GM12891 (cell line): ENCODE measurements around the gene TRNT1.

ENCODE experiments used
- PAX5 ChIP-seq: IDR thresholded peaks from 2 replicates; pipeline ENCODE4 v1.6.1; 2011; ENCODE audit warnings: low read length, moderate library complexity, mild to moderate bottlenecking; ENCODE audit not compliant: insufficient read depth, severe bottlenecking
- POLR2A ChIP-seq: IDR thresholded peaks from 2 replicates; pipeline ENCODE4 v1.6.1; 2011; ENCODE audit warnings: low read depth, low read length, control low read depth
- POLR2AphosphoS5 ChIP-seq: IDR thresholded peaks from 2 replicates; pipeline ENCODE4 v1.6.1; 2011; ENCODE audit warnings: low read depth, low read length, control low read depth
- POU2F2 ChIP-seq: IDR thresholded peaks from 2 replicates; pipeline ENCODE4 v1.6.1; 2011; ENCODE audit warnings: low read depth, mild to moderate bottlenecking, control low read depth, low read length, moderate library complexity
- SPI1 ChIP-seq: IDR thresholded peaks from 2 replicates; pipeline ENCODE4 v1.6.1; 2011; ENCODE audit warnings: low read depth, low read length, control low read depth
- TAF1 ChIP-seq: IDR thresholded peaks from 2 replicates; pipeline ENCODE4 v1.6.1; 2011; ENCODE audit warnings: low read depth, low read length, control low read depth

DNA sequence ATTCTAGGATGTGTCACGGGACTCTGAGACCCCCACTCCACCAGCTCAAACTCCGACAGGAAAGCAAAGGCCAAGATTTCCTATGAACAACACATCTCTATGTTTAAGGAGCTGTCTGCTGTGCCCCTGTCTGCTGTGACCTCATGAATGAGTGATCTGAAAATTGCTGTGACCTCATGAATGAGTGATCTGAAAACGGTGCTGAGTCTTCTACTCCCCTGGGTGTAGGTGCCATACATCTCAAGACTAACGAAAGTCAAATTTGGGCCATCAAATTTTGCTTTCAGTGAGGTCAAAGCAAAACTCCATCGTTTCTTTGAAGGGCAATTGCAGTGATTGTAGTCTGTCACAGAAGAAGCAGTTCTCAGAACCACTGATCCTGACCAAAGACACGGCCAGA is 41.0 kb upstream of the TRNT1 start:
- TF ChIP-seq POLR2AphosphoS5 (no peak), POLR2A (no peak), SPI1 (no peak), TAF1 (no peak), POU2F2 (no peak), PAX5 (no peak)
